Smooth muscle cell (in vitro differentiated cells): ENCODE data around the gene SRGAP1. TPM values are rescaled to one million over a fixed set of nuclear protein-coding genes. Genes with fewer than 3 reads are reported as not detected.
"Not testable (repeated sequence)": the region's sequence is repeated elsewhere in the genome, so short reads cannot be mapped to it uniquely, and the experiment has no call there.

ENCODE experiments used
- DNase-seq: peaks from one replicate; lab custom pipeline; 2025; ENCODE audit not compliant: unreplicated experiment; lab: John Stamatoyannopoulos, UW
- H2AFZ ChIP-seq: fragments of 200-600 bp; sonication (generic); 2 replicates; pipeline ENCODE4 v1.6.0; 2016; ENCODE audit warnings: antibody characterized with exemption, low read depth, mild to moderate bottlenecking
- H3F3A ChIP-seq: fragments of 200-600 bp; sonication (generic); 2 replicates; pipeline ENCODE4 v1.6.0; 2017; ENCODE audit warnings: antibody characterized with exemption, low read depth
- H3K27ac ChIP-seq: fragments of 200-600 bp; sonication (generic); 2 replicates; pipeline ENCODE4 v1.5.1; 2016; ENCODE audit warnings: low read depth, mild to moderate bottlenecking
- H3K27me3 ChIP-seq: fragments of 200-600 bp; sonication (generic); 2 replicates; pipeline ENCODE4 v1.6.1; 2016; ENCODE audit warnings: low read depth, mild to moderate bottlenecking
- H3K36me3 ChIP-seq: fragments of 200-600 bp; sonication (generic); 2 replicates; pipeline ENCODE4 v1.5.1; 2016; ENCODE audit warnings: low read depth
- H3K4me1 ChIP-seq: fragments of 200-600 bp; sonication (generic); 2 replicates; pipeline ENCODE4 v1.5.1; 2016; ENCODE audit warnings: low read depth
- H3K4me2 ChIP-seq: fragments of 200-600 bp; sonication (generic); 2 replicates; pipeline ENCODE4 v1.6.0; 2016; ENCODE audit warnings: mild to moderate bottlenecking
- H3K4me3 ChIP-seq: fragments of 200-600 bp; sonication (generic); 2 replicates; pipeline ENCODE4 v1.5.1; 2016; ENCODE audit warnings: mild to moderate bottlenecking
- H3K79me2 ChIP-seq: fragments of 200-600 bp; sonication (generic); 2 replicates; pipeline ENCODE4 v1.6.0; 2016; ENCODE audit warnings: low read depth, mild to moderate bottlenecking
- H3K9ac ChIP-seq: fragments of 200-600 bp; sonication (generic); 2 replicates; pipeline ENCODE4 v1.6.0; 2016; ENCODE audit warnings: low read depth
- H3K9me3 ChIP-seq: fragments of 200-600 bp; sonication (generic); replicated peaks from 2 replicates; pipeline ENCODE4 v1.5.1; 2016; ENCODE audit warnings: low read depth
- H4K20me1 ChIP-seq: fragments of 200-600 bp; sonication (generic); 2 replicates; pipeline ENCODE4 v1.6.0; 2016; ENCODE audit warnings: low read depth
- WGBS: methylation state at CpG from one replicate; pipeline ENCODE4 v1.1.7; 2016; ENCODE audit warnings: low lambda C conversion rate; 5-methylcytosine and 5-hydroxymethylcytosine counted together
- polyA plus RNA-seq: library from polyadenylated mRNA; unstranded; fragments of >200 nt; fragmentation: Nextera tagmentation; extraction: Ambion mirVana; gene quantifications from 2 replicates; pipeline ENCODE4 v1.2.1, GENCODE V29; 2016
- total RNA-seq: library from RNA; depleted of rRNA; stranded (reverse); fragments of >200 nt; gene quantifications from 2 replicates; pipeline ENCODE4 v1.2.3, GENCODE V29; 2014
- TF ChIP-seq, protein P1 (sequence below): fragments of 200-600 bp; sonication (generic); IDR thresholded peaks from 2 replicates; pipeline ENCODE4 v1.5.1; 2017; ENCODE audit warnings: borderline replicate concordance, mild to moderate bottlenecking, antibody characterized with exemption; ENCODE audit not compliant: insufficient read depth, poor library complexity, severe bottlenecking

Gene SRGAP1
- total and polyA plus RNA-seq, 2 experiments from 2014 or later = 4.0 to 5.9 TPM

DNA sequence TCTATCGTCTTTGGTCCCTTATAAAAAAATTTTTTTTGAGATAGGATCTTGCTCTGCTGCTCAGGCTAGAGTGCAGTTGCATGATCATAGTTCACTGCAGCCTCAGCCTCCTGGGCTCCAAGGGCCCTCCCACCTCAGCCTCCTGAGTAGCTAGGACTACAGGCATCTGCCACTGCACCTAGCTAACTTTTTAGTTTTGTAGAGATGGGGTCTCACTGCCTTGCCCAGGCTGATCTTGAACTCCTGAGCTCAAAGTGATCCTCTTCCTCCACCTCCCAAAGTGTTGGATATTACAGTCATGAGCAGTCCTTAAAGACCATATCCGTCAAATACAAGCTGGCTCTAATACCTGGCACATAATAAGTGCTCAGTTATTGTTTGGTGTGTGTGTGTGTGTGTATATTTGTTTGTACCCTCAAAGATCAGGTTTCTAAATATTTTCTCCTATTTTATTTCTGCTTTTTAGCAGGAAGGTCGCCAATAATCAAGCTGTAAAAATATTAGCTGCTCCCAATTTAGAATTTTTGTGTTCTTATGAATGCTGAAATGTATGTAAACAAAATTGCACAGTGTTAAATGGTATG is 30.5 kb downstream of the SRGAP1 start:
- TF ChIP-seq, protein P1, sequence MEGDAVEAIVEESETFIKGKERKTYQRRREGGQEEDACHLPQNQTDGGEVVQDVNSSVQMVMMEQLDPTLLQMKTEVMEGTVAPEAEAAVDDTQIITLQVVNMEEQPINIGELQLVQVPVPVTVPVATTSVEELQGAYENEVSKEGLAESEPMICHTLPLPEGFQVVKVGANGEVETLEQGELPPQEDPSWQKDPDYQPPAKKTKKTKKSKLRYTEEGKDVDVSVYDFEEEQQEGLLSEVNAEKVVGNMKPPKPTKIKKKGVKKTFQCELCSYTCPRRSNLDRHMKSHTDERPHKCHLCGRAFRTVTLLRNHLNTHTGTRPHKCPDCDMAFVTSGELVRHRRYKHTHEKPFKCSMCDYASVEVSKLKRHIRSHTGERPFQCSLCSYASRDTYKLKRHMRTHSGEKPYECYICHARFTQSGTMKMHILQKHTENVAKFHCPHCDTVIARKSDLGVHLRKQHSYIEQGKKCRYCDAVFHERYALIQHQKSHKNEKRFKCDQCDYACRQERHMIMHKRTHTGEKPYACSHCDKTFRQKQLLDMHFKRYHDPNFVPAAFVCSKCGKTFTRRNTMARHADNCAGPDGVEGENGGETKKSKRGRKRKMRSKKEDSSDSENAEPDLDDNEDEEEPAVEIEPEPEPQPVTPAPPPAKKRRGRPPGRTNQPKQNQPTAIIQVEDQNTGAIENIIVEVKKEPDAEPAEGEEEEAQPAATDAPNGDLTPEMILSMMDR = no peak
- Histone ChIP-seq H3K27ac (no peak overlapping the region), H3K4me2 (no peak overlapping the region)

DNA sequence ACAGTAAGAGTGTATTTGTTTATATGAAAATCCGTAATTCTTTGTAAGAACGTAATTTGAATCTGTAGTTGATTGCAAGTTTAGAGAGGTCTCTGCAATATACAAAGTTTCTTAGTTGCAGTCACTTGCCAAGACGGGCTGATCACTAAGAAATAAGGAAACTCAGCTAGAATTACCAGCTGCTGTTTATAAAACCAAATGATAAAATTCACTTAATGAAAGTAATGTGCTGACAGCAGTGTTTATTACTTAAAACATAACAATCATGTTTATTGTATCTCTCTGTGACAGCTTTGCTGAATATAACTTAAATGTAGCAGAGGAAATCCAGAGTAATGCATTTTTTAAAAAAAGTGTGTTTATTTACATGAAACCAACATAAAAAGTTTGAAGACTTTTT is 31.2 kb downstream of the SRGAP1 start:
- no peaks in the 10 kb centered on the region for H3F3A ChIP-seq
- no peak overlapping the region for H2AFZ ChIP-seq
- H3K4me1 ChIP-seq = no peaks in the 10 kb centered on the region
- H3K36me3 ChIP-seq = no peaks in the 10 kb centered on the region
- no peaks in the 10 kb centered on the region for H3K27me3 ChIP-seq
- no peak overlapping the region for H3K27ac ChIP-seq
- no peak overlapping the region for H3K9ac ChIP-seq
- peaks cover 65% of the 10 kb centered on the region for H4K20me1 ChIP-seq
- no peaks in the 10 kb centered on the region for H3K9me3 ChIP-seq
- H3K4me3 ChIP-seq = no peak overlapping the region
- no peak overlapping the region for H3K4me2 ChIP-seq
- TF ChIP-seq, protein P1 = no peak
- peaks cover 27% of the 10 kb centered on the region for H3K79me2 ChIP-seq
- WGBS = 78% methylated on average over 3 of the region's 3 CpGs
- DNase-seq = no peak

More for the DNA sequence above, 30.5 kb downstream of the SRGAP1 start:
- Histone ChIP-seq H3K4me1 (no peaks in the 10 kb centered on the region), H3K4me3 (no peak overlapping the region), H2AFZ (no peak overlapping the region), H4K20me1 (peaks cover 69% of the 10 kb centered on the region), H3F3A (no peaks in the 10 kb centered on the region), H3K79me2 (peaks cover 27% of the 10 kb centered on the region), H3K27me3 (no peaks in the 10 kb centered on the region), H3K9me3 (no peaks in the 10 kb centered on the region), H3K9ac (no peak overlapping the region), H3K36me3 (no peaks in the 10 kb centered on the region)
- no peak for DNase-seq
- 86% methylated on average over 3 of the region's 3 CpGs for WGBS

GRCh38 chr12:63876980-63877379 is 32.5 kb downstream of the SRGAP1 start:
- H3K79me2 ChIP-seq = peaks cover 24% of the 10 kb centered on the region
- no peak overlapping the region for H3K4me3 ChIP-seq
- WGBS = 84% methylated on average over 4 of the region's 4 CpGs
- no peaks in the 10 kb centered on the region for H3F3A ChIP-seq
- TF ChIP-seq, protein P1 = no peak
- no peaks in the 10 kb centered on the region for H3K27me3 ChIP-seq
- H3K9me3 ChIP-seq = no peaks in the 10 kb centered on the region
- H4K20me1 ChIP-seq = peaks cover 54% of the 10 kb centered on the region
- no peak overlapping the region for H3K9ac ChIP-seq
- no peak for DNase-seq
- no peaks in the 10 kb centered on the region for H3K4me1 ChIP-seq
- H2AFZ ChIP-seq = no peak overlapping the region
- no peak overlapping the region for H3K4me2 ChIP-seq
- H3K36me3 ChIP-seq = no peaks in the 10 kb centered on the region
- no peak overlapping the region for H3K27ac ChIP-seq

DNA sequence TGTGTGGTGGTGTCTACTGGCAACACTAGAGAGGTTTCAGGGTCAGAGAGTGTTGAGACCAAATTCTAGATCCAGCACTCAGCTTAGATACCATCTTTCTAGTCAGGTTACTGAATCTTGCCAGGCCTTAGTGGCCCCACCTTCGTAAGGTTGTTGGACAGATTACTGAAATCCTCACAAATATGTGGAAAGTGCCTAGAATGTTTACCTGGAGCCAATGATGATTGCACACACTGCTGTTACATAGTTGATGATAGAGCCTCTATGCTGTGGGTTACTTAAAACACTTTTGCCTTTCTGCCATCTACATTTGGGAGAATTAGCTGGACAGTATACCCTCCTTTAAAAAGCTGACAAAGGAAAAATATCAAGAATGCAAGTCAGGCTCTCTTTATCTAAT is 33.2 kb downstream of the SRGAP1 start:
- no peak for DNase-seq
- Histone ChIP-seq H3K79me2 (peaks cover 27% of the 10 kb centered on the region), H3K4me1 (no peaks in the 10 kb centered on the region), H3K9ac (no peak overlapping the region), H3K4me3 (no peak overlapping the region), H4K20me1 (peaks cover 47% of the 10 kb centered on the region), H3K9me3 (no peaks in the 10 kb centered on the region), H3K27me3 (no peaks in the 10 kb centered on the region), H2AFZ (no peak overlapping the region), H3K27ac (no peak overlapping the region), H3F3A (no peaks in the 10 kb centered on the region), H3K4me2 (no peak overlapping the region), H3K36me3 (no peaks in the 10 kb centered on the region)
- WGBS = 88% methylated on average over 1 of the region's 1 CpG
- TF ChIP-seq, protein P1 = no peak

GRCh38 chr12:63880235-63880634 is 35.7 kb downstream of the SRGAP1 start:
- H3K9ac ChIP-seq, DNase-seq, H3K27ac ChIP-seq, H3K4me1 ChIP-seq, H3K9me3 ChIP-seq, H3K4me3 ChIP-seq, H3K4me2 ChIP-seq, H3K36me3 ChIP-seq, H2AFZ ChIP-seq, H3F3A ChIP-seq, H3K27me3 ChIP-seq: not testable (repeated sequence)
- WGBS = 94% methylated on average over 9 of the region's 9 CpGs
- H4K20me1 ChIP-seq = peaks cover 32% of the 10 kb centered on the region
- H3K79me2 ChIP-seq = peaks cover 25% of the 10 kb centered on the region
